ENCODE measurements around the gene PIP4K2A. TPM values are rescaled to one million over a fixed set of nuclear protein-coding genes. Genes with fewer than 3 reads are reported as not detected.

The PIP4K2A gene
- total RNA-seq, 4 donors from 2014 or later, result 2.6 to 14.9 (median 12.4) TPM

DNA sequence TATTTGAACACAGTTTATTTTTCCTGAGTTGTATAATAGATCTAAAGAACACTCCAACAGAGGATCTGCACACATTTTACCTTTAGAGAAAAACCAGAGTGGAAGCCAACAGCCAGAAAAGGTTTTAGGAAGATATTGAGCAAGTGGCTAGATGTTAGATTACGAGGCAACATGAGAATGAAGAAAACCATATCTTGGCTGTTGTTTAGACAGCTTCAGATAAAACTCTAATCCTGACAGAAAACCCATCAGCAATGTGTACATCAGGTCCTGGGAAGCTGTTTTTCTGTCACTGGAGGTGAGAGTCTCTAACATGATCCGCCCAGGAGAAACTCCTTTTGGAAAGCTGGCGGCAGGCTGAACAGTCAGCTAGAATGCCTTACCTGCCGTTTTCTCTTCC is 209.6 kb downstream of the PIP4K2A start:
- 52 to 66% methylated on average over 3 to 4 of the region's 4 CpGs for whole genome bisulfite sequencing, 2 donors (ENCODE audit: low coverage in 1 of 2)
- Histone ChIP-seq H3K36me3 (no peaks in the 10 kb centered on the region), H3K27me3 (peaks cover 13% of the 10 kb centered on the region), H3K27ac (no peak overlapping the region), H3K4me1 (peaks cover 0 to 4% (median 1%) of the 10 kb centered on the region in 4 donors), H3K9me3 (peaks cover 0 to 4% of the 10 kb centered on the region in 2 donors), H3K4me3 (no peak overlapping the region)
- intact Hi-C loops (cut with DNase I; ENCODE audit: low total_unique reads), result no loop called here
- TF ChIP-seq POLR2A (IDR thresholded peaks at IDR 0.05) (no peak), POLR2AphosphoS5 (IDR thresholded peaks at IDR 0.05) (no peak), EP300 (IDR thresholded peaks at IDR 0.05; ENCODE audit: low read depth) (no peak)
- TF ChIP-seq, protein P1, sequence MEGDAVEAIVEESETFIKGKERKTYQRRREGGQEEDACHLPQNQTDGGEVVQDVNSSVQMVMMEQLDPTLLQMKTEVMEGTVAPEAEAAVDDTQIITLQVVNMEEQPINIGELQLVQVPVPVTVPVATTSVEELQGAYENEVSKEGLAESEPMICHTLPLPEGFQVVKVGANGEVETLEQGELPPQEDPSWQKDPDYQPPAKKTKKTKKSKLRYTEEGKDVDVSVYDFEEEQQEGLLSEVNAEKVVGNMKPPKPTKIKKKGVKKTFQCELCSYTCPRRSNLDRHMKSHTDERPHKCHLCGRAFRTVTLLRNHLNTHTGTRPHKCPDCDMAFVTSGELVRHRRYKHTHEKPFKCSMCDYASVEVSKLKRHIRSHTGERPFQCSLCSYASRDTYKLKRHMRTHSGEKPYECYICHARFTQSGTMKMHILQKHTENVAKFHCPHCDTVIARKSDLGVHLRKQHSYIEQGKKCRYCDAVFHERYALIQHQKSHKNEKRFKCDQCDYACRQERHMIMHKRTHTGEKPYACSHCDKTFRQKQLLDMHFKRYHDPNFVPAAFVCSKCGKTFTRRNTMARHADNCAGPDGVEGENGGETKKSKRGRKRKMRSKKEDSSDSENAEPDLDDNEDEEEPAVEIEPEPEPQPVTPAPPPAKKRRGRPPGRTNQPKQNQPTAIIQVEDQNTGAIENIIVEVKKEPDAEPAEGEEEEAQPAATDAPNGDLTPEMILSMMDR (IDR thresholded peaks at IDR 0.05), result no peak
- no peak for DNase-seq
- in situ Hi-C loops (cut with MboI; ENCODE audit: low pct_ligation_motif_present in 1 of 4, low pct_unique_long_range_greater_than_20kb in 1 of 4, low sequenced_read_pairs in 3 of 4), result no loop called here

DNA sequence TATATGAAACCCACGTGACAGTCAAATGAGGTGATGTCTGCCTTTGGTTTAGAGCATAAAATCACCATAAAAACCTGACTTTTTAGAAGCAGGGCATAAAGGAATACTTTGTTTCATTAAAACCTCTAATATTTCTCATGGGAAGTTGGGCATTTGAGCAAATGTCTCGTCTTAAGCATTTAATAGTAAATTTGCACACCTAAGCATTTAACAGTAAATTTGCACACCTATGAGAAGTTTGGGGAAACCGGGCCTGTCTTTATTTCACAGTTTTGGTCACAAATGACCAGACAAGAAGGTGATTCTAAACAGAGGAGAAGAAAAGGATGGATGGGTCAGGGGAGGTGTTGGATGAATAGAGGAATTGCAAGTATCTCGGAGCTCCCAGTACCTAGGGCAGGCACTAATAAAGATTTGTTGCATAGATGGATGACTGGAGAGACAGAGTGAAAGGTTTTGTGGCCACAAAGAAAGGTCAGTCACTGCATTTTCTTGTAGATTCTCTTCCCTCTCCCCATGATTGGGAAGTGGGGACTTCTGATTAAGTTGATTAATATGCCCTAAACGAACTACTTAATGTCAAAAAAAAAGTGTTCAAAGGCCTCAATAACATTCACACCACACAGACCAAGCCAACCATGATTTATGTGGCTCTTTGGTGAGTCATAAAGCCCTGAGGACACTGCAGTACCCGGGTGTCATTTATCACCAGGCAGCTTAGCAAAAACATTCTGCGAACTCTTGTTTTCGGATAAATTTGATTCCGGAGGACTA is 210.9 kb downstream of the PIP4K2A start:
- H3K27ac ChIP-seq, result no peak overlapping the region
- H3K4me1 ChIP-seq, result peaks cover 0 to 4% (median 1%) of the 10 kb centered on the region in 4 donors
- TF ChIP-seq EP300 (IDR thresholded peaks at IDR 0.05; ENCODE audit: low read depth) (no peak), POLR2A (IDR thresholded peaks at IDR 0.05) (no peak), POLR2AphosphoS5 (IDR thresholded peaks at IDR 0.05) (no peak)
- TF ChIP-seq, protein P1 (IDR thresholded peaks at IDR 0.05), result no peak

DNA sequence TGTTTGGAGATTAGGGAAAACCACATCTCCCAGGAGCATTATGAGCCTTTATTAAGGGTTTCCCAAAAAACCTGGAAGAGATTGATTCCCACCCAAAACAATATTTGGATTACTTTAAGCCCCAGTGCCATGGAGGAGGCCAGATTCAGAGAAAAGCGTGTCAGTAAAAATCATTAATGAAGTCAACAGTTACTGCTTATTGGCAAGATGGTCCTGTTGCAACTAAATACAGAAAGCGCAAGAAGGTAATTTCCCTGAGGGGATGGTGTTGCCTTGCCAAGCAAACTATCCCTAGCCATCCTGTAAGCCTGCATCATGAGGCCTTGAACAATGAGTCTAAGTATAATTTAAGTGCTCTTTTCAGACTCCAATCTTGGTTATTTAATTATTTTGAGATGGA is 212.5 kb downstream of the PIP4K2A start:
- Histone ChIP-seq H3K27ac (no peak overlapping the region), H3K36me3 (no peaks in the 10 kb centered on the region), H3K9me3 (no peaks in the 10 kb centered on the region), H3K4me1 (peaks cover 0 to 4% (median 1%) of the 10 kb centered on the region in 4 donors), H3K4me3 (no peak overlapping the region), H3K27me3 (peaks cover 4% of the 10 kb centered on the region)
- in situ Hi-C loops (cut with MboI; ENCODE audit: low pct_ligation_motif_present in 1 of 4, low pct_unique_long_range_greater_than_20kb in 1 of 4, low sequenced_read_pairs in 3 of 4), result no loop called here
- TF ChIP-seq POLR2A (IDR thresholded peaks at IDR 0.05), result no peak
- no peak for TF ChIP-seq EP300 (IDR thresholded peaks at IDR 0.05; ENCODE audit: low read depth)
- TF ChIP-seq, protein P1 (IDR thresholded peaks at IDR 0.05), result no peak
- TF ChIP-seq POLR2AphosphoS5 (IDR thresholded peaks at IDR 0.05), result no peak
- no peak for DNase-seq
- intact Hi-C loops (cut with DNase I; ENCODE audit: low total_unique reads), result no loop called here
- WGBS, 2 donors (ENCODE audit: low coverage in 1 of 2), result 88 to 92% methylated on average over 2 of the region's 2 CpGs

More for the DNA sequence above, 210.9 kb downstream of the PIP4K2A start:
- Histone ChIP-seq H3K36me3 (no peaks in the 10 kb centered on the region), H3K9me3 (no peaks in the 10 kb centered on the region), H3K27me3 (peaks cover 13% of the 10 kb centered on the region), H3K4me3 (no peak overlapping the region)
- 66 to 82% methylated on average over 6 to 9 of the region's 9 CpGs for WGBS, 2 donors (ENCODE audit: low coverage in 1 of 2)
- DNase-seq, result no peak
- intact Hi-C loops (cut with DNase I; ENCODE audit: low total_unique reads) (no loop called here), in situ Hi-C loops (cut with MboI; ENCODE audit: low pct_ligation_motif_present in 1 of 4, low pct_unique_long_range_greater_than_20kb in 1 of 4, low sequenced_read_pairs in 3 of 4) (no loop called here)

DNA sequence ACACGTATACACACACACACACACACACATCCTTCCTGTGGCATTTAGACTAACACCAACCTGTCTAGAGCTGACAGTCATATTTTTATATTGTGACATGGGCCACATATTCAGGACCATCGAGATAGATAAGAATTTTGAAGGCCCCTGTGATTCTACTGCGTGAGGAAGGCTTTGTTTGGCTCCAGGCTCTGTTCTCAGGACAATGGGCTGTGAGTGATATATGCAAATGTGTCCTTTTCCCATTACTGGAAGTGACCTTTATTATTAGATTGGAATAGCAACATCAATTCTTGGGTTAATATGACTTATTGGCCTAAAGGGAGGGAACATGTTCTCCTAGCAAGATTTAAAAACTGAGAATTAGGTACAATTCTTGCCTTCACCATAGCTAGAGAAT is 213.0 kb downstream of the PIP4K2A start:
- DNase-seq, result no peak
- intact Hi-C loops (cut with DNase I; ENCODE audit: low total_unique reads) (no loop called here), in situ Hi-C loops (cut with MboI; ENCODE audit: low pct_ligation_motif_present in 1 of 4, low pct_unique_long_range_greater_than_20kb in 1 of 4, low sequenced_read_pairs in 3 of 4) (no loop called here)
- peaks cover 0 to 4% (median 1%) of the 10 kb centered on the region in 4 donors for H3K4me1 ChIP-seq
- no peak overlapping the region for H3K27ac ChIP-seq
- WGBS, 2 donors (ENCODE audit: low coverage in 1 of 2), result 50 to 59% methylated on average over 1 to 3 of the region's 3 CpGs
- no peaks in the 10 kb centered on the region for H3K36me3 ChIP-seq
- no peak for TF ChIP-seq EP300 (IDR thresholded peaks at IDR 0.05; ENCODE audit: low read depth)
- no peak for TF ChIP-seq POLR2AphosphoS5 (IDR thresholded peaks at IDR 0.05)
- no peak for TF ChIP-seq POLR2A (IDR thresholded peaks at IDR 0.05)
- TF ChIP-seq, protein P1 (IDR thresholded peaks at IDR 0.05), result no peak
- no peaks in the 10 kb centered on the region for H3K9me3 ChIP-seq
- peaks cover 4% of the 10 kb centered on the region for H3K27me3 ChIP-seq
- no peak overlapping the region for H3K4me3 ChIP-seq
